Raji (cell line): ENCODE results near the gene CIB4.

Experiments used
- POLR2A ChIP-seq: IDR thresholded peaks from 2 replicates; pipeline ENCODE4 v1.6.1; 2011; ENCODE audit warnings: low read depth, low read length, control low read depth; ENCODE audit not compliant: insufficient read depth

The CIB4 gene

GRCh38 chr2:26640781-26641564 is at the start of gene CIB4:
Gene CIB4 (minus strand): TSS chr2:26641366. CDS start chr2:26641314, 52 bp downstream.
- no peak for TF ChIP-seq POLR2A

GRCh38 chr2:26687801-26688200 is 46.6 kb upstream of the CIB4 start:
- TF ChIP-seq POLR2A: no peak

DNA sequence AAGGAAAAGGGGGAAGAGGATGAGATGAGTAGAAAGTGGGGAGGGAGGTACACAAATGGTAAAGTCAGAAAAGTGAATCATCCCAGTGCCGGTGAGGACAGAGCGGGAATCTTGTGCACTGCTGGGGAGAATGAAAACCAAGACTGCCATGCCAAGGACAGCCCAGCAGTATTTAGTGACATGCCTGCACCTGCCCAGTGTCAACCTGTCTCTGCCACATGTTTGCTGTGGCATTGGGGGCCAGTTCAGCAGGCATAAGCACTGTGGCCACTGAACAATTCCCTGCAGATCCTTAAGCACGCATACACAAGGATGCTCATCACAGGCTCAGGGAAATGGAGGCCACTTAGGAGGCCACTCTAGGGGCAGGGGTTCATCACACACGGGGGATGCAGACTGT is 46.2 kb upstream of the CIB4 start:
- TF ChIP-seq POLR2A: no peak

DNA sequence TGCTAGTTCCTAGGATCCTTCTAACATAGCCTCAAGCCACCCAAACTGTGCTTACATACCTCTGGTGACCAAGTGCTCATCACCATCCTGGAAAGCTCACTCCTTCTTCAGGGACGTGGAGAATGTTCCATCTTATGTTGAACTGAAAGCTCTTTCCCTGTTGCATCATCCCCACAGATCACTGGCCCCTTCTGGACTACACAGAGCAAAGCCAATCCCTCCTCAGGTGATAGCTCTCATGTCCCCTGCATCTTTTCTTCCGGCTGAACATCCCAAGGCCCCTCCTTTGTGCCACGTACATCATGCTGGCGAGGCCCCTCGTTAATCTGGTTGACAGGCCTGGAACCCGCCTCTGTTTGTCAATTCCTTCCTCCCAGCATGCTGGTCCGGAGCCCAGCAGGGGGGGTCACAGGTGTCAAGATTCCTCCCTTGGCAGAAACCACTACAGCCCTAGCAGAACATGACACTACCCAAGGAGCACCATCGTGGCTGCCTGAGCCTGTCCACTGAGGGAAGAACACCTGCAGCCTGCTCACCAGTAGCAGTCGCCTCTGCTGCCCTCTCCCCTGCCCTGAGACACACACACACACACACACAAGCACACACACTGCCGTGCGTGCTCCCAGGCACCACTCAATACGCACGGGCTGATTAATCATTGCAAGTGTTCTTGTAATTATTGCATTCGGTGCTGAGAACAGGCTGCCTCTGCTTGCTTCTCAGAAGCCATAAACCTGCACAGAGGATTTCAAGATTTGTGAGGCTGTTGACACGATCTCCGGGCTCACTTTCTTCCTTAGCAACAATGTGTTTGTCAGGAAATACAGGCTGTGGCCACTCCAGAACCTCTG is 45.0 kb upstream of the CIB4 start:
- no peak for TF ChIP-seq POLR2A

DNA sequence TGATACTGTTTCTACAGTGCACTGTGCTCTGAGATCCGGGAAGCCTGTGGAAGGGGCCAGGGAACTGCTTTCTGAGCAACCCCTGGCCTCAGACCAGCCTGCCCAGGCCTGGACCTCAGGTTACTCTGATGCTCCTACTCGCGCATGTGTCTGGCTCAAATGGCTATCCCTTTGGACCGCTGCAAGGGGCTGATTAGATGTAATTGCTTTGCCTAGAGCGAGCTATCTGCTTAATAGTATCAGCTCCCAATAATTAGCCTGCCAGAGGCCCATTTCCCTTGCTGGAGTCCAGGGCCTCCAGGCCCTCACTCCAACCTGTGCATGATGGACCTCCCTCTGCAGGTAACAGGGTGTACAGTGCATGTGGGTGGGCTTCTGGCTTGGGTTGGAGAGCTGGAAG is 44.2 kb upstream of the CIB4 start:
- no peak for TF ChIP-seq POLR2A

DNA sequence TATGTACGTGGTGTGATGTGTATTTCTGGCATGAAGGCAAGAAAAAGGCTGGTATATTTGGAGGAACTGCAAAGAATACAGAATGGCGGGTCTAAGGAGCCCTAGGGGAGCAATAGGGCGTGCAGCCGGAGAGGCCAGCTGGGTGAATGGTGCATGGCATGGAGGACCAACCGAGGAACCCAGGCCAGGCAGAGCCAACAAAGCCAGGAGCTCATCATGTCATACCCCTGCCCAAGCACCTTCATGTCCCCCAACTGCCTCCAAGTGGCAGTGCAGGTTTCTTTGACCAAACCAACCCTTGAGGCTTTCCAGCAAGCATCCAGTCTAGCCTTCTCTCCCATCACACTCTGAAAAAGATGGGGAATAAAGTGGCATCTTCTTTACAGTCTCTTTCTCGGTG is 42.4 kb upstream of the CIB4 start:
- no peak for TF ChIP-seq POLR2A

DNA sequence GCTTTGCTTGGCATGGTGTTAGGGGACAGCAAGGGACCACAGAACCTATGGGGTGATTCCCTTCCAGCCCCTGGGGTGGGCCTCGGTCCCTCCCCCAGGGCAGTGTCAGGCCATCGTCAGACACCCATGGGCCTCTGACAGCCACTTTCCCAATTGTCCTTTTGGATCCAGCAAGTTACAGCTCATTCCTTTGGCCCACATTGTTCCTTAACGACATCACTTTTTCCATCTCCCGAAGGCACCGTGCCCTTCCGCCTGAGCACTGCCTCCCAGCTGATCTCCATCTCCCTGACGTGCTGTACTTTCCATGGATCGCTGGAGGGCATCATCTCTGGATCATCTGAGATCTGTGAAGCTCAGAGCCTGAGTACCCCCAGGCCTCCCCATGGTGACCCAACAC is 41.0 kb upstream of the CIB4 start:
- TF ChIP-seq POLR2A: no peak

DNA sequence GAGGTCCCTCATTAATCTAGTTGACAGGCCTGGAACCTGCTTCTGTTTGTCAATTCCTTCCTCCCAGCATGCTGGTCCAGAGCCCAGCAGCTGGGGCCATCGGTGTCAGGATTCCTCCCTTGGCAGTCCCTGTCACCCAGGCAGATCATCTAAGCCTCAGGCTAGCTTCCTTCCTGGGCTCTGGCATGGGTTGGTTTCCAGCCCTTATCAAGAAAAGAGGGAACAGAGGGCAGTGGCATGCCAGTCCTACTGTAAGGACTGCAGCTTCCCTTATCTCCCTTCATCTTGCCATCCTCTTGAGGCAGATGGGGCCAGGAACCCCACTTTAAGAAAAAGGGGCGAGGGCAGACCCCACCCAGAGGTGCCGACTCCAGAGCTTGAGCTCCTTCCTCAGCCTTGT is 40.5 kb upstream of the CIB4 start:
- TF ChIP-seq POLR2A: no peak

DNA sequence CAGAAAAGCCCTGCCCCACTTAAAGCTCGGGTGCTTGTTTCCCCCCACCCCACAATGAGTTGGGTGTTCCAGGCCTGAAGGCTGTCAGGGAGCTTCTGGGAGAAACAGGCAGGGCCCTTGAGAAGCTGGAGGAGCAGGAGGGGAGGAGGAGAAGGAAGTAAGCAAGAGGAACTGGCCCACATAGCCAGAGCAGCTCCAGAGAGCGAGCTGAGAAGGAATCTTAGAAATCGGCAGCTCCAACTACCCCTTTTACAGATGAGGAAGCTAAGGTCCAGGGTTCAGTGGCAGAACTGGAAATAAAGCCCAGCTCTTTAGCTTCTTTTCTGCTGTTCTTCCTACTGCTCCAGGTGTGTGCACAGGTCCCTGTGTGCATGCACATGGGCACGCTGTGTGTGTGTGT is 38.7 kb upstream of the CIB4 start:
- no peak for TF ChIP-seq POLR2A

GRCh38 chr2:26678035-26678434 is 36.9 kb upstream of the CIB4 start:
- TF ChIP-seq POLR2A: no peak

DNA sequence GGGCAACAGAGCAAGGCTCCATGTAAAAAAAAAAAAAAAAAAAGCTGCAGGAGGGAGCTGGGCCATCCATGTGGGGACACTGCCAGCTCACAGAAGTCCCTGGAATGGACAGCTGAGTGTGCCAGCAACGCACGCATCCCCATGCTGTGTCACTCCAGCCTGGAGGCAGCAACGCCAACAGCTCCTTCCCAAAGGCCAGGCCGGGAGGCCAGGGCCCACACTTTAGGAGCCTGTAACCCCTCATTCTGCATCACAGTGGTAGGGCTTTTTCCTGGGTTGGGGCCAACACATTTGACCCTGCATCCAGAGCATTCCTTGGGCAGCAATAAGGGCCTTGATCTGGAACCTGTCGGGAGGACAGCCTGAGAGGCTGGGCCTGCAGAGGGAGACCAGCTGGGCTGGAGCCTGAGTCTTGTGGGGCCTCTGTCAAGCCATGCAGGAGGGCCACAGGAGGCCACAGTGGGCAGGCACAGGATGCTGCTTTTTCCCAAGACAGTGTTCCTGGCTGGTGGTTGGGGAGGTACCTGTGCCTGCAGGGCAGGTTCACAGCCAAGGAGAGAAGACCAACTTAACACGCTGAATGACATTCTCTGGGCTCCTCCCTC is 34.6 kb upstream of the CIB4 start:
- no peak for TF ChIP-seq POLR2A

GRCh38 chr2:26674771-26675170 is 33.6 kb upstream of the CIB4 start:
- no peak for TF ChIP-seq POLR2A

- no peak for TF ChIP-seq POLR2A
These were observed 33.0 kb upstream of the CIB4 start for GRCh38 chr2:26674002-26674751.

DNA sequence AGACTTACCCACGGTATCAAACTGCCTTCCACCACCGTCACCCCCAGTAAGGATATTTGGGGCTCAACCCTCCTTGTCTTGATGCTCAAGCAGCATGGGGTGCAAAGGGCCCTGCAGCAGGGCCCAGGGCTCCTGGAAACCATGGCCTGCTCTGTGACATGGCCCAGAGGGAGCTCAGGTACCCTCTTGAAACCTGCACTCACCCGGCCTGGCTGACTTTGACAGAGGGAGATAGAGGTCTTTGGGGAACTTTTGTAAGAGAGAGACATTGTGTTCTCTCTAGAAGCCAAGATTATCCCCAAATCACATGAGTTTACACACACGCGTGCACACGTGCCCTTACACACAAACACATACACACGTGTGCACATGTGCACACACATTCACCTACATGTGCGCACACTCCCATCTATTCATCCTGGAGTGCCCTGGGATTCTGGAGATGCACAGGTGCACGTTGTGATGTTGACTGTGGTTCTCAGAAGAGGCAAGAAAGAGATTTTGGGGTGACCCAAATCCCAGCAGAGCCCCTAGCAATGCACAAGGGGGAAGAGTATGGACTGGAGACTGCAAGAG is 31.7 kb upstream of the CIB4 start:
- no peak for TF ChIP-seq POLR2A
